ENCODE results near the gene INAFM2.
A peak's percentile ranks its signal among the peaks of the same experiment; 100 is the strongest.

The INAFM2 gene

GRCh38 chr15:40287968-40288367 lies 35.5 kb upstream of the INAFM2 start:
- DNase-seq: no peak

- no peak for DNase-seq
Observed at GRCh38 chr15:40289140-40289775, 34.2 kb upstream of the INAFM2 start.

GRCh38 chr15:40290545-40290917 lies 33.0 kb upstream of the INAFM2 start:
- no peak for DNase-seq

GRCh38 chr15:40290918-40291574 lies 32.4 kb upstream of the INAFM2 start:
- DNase-seq: no peak

DNA sequence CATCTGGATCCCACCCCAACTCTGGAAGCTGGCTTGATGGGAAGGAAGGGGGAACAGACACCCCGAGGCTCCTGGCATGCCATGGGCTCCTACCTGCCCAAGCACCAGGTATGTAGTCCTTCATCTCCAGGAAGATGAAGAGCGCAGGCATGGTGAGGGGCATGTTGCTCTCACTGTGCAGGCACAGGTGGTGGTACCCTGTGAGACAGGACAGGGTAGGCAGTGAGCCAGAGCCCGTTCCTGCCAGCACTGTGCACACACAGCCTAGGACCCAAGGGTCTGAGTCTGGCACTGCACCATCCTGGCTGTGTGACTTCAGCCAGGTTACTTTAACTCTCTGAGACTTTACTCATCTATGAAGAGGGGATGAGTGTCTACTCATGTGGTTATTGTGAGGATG lies 31.2 kb upstream of the INAFM2 start:
- no peak for DNase-seq

DNA sequence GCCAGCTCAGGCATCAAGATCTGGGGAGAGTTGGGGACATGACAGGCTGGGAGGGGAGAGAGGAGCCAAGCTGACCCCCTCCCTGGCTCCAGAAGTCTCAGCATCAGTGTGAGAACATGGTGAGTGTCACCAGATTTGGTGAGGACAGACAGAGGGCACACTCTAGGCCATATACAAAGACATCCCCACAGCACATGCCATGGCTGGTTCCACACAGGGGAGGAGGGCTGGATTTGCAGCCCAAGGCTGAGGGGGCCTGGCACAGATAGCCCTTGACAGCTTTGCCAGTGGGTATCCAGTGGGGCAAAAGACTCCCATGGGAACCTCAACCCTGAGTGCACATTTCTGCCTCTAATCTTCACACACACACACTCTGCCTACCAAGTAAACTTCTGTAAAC lies 30.5 kb upstream of the INAFM2 start:
- DNase-seq: no peak

- DNase-seq: no peak
Observed at GRCh38 chr15:40293905-40294895, 29.3 kb upstream of the INAFM2 start.

DNA sequence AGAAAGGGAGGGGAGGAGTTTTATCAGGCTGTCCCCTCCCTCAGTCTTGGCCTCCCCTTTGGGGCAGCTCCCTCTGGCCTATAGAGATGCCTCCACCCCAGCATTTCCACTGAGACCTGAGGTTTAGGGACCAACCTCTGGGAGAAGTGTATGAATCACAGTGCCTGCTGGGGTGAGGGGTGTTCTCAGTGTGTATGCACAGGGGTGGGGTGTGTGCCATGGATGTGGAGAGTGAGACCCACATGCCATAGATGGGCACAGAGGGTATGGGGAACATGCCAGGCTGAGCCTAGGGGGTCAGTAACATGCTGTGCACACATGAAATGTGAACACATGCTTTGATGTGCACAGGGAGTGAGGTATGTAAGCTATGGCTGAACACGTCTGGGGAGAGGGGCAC lies 28.2 kb upstream of the INAFM2 start:
- DNase-seq: no peak

- no peak for DNase-seq
Observed at GRCh38 chr15:40295877-40296560, 27.5 kb upstream of the INAFM2 start.

DNA sequence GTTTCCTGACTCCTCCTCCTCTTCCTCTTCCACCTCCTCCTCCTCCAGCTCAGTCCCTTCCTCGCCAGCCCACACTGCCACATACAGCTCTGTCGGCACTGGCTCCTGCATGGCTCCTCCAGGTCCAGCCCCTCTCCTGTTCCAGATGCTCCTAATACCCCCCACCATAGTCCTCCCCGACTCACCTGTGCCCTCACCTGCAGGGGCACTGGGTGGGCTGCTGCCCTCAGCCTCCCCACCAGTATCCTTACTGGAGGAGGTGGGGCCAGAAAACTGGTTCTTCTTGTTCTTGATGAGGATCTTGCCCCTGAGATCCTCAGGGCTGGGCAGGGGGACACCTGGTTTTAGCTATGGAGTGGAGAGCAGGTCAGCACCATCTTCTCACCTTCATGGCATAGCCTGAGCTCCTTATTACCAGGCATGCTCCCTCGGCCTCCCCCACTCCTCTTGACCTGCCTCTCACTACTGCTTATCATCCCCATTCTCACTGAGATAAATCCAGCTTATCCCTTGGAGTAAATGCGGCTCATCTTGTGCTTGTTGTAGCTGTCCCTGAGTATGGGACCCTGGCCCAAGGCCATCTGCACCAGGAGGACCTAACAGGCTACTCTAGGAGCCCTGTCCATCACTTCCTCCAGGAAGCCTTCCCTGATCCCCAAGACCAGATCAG lies 26.8 kb upstream of the INAFM2 start:
- no peak for DNase-seq

DNA sequence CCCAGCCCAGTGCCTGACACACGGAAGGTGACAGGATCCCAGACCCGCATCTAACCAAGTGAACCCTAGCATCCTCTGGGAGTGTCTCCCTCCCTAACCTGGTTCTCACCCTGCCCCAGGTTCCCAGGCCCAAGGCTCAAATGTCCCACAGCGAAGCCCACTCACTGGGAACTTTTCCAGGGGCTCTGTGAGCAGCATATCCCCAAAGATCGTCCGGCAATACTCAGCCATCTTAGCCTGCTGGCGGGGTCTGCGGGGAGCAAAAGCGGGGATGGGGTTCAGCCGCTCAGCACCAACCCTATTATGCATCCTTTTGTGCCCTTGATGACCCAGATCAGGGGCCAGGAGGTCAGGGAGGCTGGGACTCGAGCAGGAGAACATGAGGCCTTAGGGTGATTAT lies 26.1 kb upstream of the INAFM2 start:
- DNase-seq: no peak

DNA sequence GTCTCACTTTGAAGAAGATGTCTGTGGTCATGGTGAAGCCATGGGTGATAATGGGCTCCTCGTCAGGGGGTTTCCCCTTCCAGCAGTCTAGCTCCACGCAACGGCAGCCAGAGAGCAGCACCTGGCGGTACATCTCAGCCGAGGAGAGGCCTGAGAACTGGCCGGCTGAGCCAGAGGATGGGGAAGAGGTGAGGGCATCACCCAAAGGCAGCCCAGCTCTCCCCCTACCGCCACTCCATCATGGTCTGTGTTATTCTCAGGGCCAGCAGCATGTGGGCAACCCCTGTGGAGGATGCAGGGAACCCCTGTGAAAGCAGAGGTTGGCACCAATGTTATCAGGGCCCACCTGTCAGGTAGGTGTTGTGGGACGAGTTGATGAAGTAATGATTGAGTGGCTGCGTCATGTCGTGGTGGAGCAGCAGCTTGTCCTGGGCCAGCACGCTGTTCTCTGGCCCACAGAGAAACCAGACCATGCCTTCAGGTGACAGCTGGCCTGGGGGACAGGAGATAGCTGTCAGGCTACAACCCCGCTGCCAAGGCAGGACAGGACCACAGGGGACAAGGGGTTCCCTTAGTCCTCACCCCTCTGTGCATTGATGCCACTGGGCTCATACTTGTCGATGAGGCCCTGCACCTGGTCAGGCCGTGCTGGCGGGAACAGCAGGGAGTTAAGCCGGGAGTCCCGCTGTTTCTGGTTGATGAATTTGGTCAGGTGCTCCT lies 25.1 kb upstream of the INAFM2 start:
- no peak for DNase-seq

GRCh38 chr15:40300367-40300766 lies 23.1 kb upstream of the INAFM2 start:
- DNase-seq: no peak

- no peak for DNase-seq
Observed at GRCh38 chr15:40300771-40301170, 22.7 kb upstream of the INAFM2 start.

DNA sequence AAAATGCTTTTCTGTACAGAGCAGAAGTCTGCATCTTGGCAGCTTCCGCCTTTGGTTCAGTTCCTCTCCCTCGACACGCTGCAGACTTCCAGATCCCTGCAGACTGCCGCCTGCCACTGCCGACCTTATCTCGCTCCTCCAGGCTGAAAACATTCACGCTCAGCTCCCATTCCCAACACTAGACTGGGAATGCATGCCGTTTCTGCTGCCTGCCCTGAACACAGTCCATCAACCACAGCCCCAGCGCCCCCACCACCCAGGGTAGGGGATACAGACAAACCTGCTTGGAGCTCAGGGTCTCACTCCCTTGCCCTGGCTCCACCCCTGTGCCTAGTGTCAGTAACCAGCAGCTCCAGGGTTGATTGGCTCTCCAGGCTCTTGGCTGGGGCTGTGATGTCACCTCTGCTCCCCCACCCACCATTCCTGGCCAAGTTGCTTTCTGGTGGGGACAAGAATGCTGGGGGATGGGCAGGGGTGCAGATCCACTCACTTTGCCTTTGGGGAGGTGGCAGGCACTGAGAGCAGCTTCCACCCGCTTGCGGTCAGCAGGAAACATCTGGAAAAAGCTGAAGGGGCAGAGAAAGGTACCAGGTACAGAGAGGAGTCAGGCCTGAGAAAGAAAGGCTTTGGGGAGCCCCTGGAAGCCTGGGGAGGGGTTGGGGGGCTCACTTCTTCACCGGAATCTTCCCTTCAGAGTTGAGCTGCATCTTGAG lies 21.9 kb upstream of the INAFM2 start:
- no peak for DNase-seq

GRCh38 chr15:40302288-40302886 lies 21.1 kb upstream of the INAFM2 start:
- DNase-seq: no peak

GRCh38 chr15:40302981-40303380 lies 20.5 kb upstream of the INAFM2 start:
- no peak for DNase-seq

DNA sequence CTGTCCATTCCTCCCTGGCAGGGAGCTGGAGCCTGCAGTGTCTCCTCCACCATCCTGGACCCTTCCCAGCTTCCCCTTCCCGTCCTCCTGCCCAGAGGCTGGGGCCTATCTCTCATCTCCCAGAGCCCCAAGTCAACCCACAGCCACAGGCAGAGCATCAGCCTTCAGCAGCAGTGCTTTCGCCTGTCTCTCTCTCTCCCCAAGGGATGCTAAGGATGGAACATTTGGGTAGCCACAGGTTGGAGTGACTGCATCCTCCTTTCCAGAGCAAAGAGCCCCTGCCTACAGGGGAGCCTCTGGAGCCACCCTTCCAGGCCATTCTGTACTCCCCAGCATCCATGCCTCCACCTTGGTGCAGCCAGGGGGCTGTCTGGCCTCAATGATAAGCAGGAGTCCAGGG lies 19.9 kb upstream of the INAFM2 start:
- no peak for DNase-seq

- no peak for DNase-seq
Observed at GRCh38 chr15:40305281-40305680, 18.2 kb upstream of the INAFM2 start.

GRCh38 chr15:40306371-40306770 lies 17.1 kb upstream of the INAFM2 start:
- no peak for DNase-seq

DNA sequence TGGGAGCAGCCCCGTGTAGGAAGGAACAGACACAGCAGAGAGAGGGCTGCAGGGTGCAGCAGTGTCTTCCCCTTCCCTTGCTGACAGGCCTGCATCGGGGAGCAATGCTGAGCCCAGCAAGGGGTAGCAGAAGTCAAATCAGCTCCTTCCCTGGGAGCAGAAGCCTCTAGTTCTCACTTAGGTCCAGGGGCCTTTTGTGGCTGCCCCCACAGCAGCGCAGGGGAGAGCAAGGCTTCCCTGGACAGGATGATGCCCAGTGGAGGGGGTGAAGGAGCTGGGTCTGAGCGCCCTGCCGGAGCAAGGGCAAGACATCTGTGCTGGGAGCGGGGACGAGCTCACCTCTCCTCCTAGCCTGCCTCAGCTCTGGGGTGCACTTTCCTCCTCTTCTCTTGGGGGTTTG lies 16.6 kb upstream of the INAFM2 start:
- DNase-seq: peak; percentile 66

All from activated CD8-positive, alpha-beta memory T cell treated with anti-CD3 and anti-CD28 coated beads for 24 hours (primary cell).